Stimulated activated CD4-positive, alpha-beta T cell treated with anti-CD3 and anti-CD28 coated beads, TNF-alpha, amount 100 ng/mL, for 48 hours (primary cell): ENCODE results near the gene CAB39L.

Experiments
- DNase-seq, 3 donors: peaks; one replicate each; pipeline ENCODE4 v3.0.0-alpha.2; 2020; ENCODE audit warnings: low read depth in 3 of 3

Gene CAB39L

DNA sequence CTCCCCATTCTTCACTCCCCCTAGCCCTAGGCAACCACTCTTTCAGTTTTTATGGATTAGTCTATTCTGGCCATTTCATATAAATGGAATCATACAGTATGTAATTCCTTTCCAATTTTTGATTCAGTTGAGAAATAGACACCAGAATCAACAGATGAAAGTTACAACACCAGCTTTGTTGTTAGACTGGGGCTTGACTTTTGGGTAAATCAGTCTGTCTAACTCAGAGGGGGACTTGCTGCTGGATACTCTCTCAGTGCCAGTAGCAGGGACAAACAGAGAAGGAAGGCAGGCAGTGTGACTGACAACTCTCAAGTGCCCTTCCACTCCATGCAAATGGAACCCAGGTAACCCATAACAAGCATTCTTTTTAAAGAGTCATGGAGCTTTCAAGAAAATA is 155.4 kb downstream of the CAB39L start:
- no peak for DNase-seq

DNA sequence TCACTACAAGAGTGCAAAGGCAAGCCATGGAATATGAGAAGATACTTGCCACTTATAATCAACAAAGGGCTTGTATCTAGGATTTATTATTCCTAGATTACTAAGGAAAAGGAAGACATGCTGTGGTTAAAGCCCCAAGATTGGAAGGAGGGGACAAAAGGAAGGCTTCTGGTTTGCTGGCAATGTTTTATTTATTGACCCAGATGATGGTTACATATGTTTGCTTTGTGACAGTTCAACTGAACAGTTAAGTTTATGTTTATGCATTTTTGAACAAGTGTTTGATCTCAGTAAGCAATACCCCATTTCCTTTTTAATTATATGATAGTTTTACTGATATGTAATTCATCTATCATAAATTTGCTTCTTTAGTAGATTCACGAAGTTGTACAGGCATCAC is 155.9 kb downstream of the CAB39L start:
- DNase-seq: no peak

DNA sequence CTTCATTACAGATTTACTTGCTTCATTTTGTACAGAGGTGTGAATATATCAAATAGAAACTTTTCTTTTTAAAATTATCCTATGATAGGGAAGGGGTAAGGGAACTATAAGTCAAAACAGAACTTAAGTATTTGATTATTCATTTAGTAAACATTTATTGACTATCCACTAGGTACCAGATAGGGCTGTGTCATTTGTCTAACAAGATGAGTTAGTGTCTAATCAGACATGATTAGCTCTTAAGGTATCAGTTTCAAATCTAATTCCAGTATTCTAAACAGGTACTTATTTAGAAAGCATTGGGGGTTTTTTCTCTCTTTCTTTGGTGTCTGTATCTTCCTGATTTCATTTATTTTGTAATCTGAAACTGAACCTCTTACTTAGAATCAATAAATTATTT is 164.0 kb downstream of the CAB39L start:
- DNase-seq: no peak

DNA sequence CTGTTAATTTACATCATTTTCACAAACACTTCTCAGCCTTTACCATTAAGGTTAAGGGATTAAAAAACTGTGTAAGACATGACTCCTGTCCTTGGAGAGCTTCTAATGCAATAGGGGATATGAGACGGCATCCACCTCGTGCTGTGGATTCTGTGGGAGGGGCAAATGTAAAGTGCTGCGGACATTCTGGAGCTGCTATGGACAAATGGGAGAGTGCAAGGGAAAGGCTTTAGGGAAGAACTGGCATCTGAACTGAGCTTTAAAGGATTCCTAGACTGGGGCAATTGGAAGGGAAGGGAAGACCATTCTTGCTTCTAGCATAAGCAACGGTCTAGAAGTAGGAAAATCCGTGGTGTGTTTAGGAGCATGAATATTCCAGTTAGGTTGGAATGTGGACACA is 164.8 kb downstream of the CAB39L start:
- no peak for DNase-seq

DNA sequence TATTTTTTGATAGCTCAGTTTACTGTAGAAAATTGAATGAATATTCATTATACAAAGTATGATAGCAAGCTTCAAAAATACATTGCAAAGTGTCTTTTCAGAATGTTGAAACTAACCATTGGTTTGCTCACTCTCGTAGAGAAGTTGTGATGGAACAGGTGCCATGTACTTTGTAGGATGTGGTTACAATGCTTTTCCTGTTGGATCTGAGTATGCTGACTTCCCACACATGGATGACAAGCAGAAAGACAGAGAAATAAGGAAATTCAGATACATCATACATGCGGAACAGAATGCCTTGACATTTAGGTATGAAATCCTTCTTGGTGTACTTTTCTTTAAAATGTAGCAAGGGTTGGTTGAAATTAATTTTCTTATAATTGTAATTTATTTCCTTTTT is 165.7 kb downstream of the CAB39L start:
- DNase-seq: no peak

DNA sequence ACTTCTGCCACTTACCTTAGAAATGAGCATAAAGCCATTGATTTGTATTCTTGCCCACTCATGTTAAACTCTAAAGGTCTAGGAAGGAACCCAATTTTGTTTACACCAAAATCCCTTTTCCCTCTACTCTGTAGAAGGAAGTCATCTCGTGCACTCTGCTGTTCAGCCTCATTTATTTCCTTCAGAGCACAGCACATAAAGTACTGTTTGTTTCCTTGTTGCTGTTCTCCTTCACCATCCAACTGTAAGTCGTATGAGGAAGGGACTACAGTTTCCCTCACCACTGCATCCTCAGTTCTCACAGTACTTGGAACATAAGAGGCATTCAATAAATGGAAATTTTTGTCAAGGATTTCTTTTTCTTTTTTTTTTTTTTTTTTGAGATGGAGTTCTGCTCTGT is 171.6 kb downstream of the CAB39L start:
- no peak for DNase-seq

DNA sequence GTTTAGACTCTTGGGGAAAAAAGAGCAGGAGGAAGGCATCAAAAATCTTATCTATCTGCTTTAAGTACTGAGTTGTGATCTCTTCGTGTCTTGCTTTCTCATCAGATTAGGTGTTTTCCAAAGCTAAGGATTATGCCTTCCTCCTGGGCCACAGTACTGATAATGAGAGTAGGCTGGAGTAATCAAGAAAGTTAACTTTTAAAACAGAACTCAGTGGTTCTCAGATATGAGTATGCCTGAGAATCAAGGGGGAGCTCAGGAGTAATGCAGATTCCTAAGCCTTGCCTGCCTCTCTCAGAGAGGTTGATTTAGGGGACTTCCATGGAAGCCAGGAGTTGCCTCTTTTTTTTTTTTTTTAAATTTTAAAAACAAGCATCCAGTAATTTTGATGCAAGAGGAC is 172.6 kb downstream of the CAB39L start:
- DNase-seq: no peak

DNA sequence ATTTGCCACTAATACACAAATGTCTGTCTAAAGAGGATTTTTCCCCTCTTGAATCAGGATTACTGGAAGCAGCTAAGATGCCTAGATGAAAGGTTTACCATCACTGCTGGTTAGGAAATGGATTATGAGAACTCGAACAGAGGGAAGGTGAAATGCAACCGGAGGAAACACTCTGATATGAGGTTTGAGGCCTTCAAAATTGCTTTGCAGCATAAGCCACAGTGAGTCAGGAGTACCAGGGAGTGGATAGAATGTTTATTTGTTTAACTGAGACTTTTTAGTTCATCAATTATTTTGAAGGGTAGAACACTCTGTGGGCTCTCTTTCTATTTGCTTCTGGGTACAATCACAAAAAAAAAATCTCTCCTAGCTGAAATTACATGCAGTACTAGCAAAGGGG is 178.0 kb downstream of the CAB39L start:
- DNase-seq: no peak

DNA sequence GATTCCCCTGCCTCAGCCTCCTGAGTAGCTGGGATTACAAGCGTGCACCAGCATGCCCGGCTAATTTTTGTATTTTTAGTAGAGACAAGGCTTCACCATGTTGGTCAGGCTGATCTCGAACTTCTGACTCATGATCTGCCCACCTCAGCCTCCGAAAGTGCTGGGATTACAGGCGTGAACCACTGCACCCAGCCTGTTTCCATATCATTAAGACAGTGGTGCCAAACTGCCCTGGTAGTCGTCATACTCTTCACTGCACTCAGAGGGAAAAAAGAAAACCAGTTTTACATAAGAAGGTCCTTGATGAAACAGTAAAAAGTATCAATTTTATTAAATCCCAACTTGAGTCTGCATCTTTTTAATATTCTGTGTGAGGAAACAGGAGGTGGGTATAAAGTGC is 181.2 kb downstream of the CAB39L start:
- no peak for DNase-seq

DNA sequence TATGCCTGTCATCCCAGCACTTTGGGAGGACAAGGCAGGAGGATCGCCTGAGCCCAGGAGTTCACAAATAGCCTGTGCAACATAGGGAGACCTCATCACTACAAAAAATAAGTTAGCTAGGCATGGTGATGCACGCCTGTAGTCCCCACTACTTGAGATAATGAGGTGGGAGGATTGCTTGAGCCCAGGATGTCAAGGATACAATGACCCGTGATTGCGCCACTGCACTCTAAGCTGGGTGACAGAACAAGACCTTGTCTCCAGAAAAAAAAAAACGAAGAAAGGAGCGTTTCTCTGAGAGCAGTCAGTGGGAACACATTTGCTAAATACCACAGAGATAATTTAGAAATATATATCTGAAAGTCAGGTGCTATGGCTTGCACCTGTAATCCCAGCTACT is 184.3 kb downstream of the CAB39L start:
- DNase-seq: no peak
